ENCODE measurements around the gene TCFL5.

The TCFL5 gene

DNA sequence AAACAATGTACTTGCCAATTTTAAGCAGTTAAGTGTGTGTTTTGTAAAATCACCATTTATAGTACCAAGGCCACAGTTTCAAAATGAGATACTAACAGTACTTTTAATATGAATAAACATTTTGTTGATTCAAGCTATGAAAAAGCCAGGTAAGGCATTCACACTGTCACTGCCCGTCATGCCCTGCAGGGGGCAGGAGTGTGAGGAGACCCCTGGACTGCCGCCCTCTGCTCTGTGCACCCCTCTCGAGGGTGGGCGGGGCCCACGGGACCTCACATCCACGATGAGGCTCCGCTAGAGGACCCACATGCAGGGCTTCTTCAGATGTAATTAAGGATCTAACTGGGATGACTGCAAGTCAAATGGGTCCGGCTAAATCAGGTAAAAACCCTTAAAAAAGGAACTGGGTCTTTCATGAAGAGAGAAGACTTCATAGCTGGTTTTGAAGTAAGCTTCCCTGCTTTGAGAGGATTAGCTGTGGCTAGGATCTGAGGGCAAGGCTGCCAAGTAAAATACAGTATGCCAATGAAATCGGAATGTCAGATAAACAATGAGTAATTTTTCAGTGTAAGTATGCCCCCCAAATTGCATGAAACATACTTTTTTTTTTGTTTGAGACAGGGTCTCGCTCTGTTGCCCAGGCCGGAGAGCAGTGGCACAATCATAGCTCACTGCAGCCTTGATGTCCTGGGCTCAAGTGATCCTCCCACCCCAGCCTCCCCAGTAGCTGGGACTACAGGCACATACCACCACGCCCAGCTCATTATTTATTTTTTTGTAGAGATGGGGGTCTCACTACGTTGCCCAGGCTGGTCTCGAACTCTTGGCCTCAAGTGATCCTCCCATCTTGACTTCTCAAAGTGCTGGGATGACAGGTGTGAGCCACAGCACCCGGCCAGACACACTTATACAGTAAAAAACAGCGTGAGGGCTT lies 46.0 kb upstream of the TCFL5 start:
- H3K79me2 ChIP-seq, result peaks cover 39% of the 10 kb centered on the region
- H3K4me2 ChIP-seq (ENCODE audit: low read length), result no peak overlapping the region
- no peaks in the 10 kb centered on the region for H3K4me1 ChIP-seq
- TF ChIP-seq, protein P1, sequence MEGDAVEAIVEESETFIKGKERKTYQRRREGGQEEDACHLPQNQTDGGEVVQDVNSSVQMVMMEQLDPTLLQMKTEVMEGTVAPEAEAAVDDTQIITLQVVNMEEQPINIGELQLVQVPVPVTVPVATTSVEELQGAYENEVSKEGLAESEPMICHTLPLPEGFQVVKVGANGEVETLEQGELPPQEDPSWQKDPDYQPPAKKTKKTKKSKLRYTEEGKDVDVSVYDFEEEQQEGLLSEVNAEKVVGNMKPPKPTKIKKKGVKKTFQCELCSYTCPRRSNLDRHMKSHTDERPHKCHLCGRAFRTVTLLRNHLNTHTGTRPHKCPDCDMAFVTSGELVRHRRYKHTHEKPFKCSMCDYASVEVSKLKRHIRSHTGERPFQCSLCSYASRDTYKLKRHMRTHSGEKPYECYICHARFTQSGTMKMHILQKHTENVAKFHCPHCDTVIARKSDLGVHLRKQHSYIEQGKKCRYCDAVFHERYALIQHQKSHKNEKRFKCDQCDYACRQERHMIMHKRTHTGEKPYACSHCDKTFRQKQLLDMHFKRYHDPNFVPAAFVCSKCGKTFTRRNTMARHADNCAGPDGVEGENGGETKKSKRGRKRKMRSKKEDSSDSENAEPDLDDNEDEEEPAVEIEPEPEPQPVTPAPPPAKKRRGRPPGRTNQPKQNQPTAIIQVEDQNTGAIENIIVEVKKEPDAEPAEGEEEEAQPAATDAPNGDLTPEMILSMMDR (IDR thresholded peaks at IDR 0.05), result peak; percentile 14
- H3K4me3 ChIP-seq (ENCODE audit: low read depth, low read length), result no peak overlapping the region
- H3K36me3 ChIP-seq (ENCODE audit: control insufficient read depth, insufficient read depth, low read length), result no peaks in the 10 kb centered on the region
- H3K27ac ChIP-seq, result no peak overlapping the region
- H3K27me3 ChIP-seq (ENCODE audit: control insufficient read depth, insufficient read depth, low read length), result no peaks in the 10 kb centered on the region
- H2AFZ ChIP-seq, result no peak overlapping the region
- no peak overlapping the region for H3K9ac ChIP-seq
- H3K9me3 ChIP-seq (ENCODE audit: control insufficient read depth, low read length), result no peaks in the 10 kb centered on the region

DNA sequence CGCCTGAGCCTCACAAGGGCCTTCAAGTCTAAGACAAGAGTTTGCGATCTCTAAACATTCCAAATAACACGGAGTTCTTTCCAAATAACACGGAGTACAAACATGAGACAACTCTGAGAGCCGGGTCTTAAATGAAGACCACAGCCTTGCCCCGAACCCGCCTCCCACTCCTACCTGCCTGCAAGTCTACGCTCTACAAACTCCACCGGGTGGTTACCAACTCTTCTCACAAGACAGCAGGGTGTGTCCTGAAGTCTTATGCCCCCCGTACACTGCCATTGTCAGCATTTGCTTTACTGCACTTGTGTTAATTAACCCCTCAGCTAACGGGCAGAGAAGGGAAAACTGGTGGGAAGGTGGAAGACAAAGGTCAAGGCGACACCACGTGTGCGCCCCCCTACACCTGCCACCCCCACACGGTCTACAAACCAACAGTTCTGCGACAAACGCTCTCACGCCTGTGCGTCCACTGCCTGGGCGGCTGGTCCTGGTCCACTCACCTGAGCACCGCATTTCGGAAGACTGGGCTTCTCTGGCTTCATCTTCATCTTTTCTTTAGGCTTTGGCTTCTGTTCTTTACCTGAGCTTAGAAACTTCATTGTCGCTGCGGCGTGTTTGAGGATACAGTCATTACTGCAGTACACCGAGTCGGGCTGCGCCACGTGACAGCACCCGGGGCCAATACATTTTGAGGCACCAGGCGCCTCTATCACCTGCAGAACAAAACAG lies 45.2 kb upstream of the TCFL5 start:
- no peak overlapping the region for H3K27ac ChIP-seq
- no peaks in the 10 kb centered on the region for H3K36me3 ChIP-seq (ENCODE audit: control insufficient read depth, insufficient read depth, low read length)
- no peaks in the 10 kb centered on the region for H3K27me3 ChIP-seq (ENCODE audit: control insufficient read depth, insufficient read depth, low read length)
- H3K79me2 ChIP-seq, result peaks cover 33% of the 10 kb centered on the region
- no peaks in the 10 kb centered on the region for H3K9me3 ChIP-seq (ENCODE audit: control insufficient read depth, low read length)
- no peaks in the 10 kb centered on the region for H3K4me1 ChIP-seq
- H3K4me2 ChIP-seq (ENCODE audit: low read length), result no peak overlapping the region
- H2AFZ ChIP-seq, result no peak overlapping the region
- H3K9ac ChIP-seq, result no peak overlapping the region
- TF ChIP-seq, protein P1 (IDR thresholded peaks at IDR 0.05), result no peak
- H3K4me3 ChIP-seq (ENCODE audit: low read depth, low read length), result no peak overlapping the region

DNA sequence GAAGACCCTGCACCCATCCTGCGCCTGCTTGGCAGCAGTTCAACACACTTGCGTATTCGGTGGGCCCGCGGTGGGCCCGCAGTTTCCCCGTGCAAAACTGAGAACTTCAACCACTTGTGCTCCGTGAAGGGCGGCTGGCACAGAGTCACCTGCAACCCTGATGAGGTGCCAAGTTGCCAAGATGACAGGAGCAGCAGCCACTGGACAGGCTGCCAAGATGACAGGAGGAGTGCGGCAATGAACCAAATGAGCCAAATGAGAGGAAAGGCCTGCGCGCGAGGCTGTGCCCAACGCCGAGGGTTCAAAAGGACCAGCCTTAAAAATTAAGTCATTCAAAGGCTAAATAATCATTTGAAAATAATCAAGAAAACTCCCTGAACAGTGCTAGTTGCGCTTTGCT lies 44.6 kb upstream of the TCFL5 start:
- Histone ChIP-seq H3K4me3 (ENCODE audit: low read depth, low read length) (no peak overlapping the region), H3K27ac (no peak overlapping the region), H3K9me3 (ENCODE audit: control insufficient read depth, low read length) (no peaks in the 10 kb centered on the region), H3K27me3 (ENCODE audit: control insufficient read depth, insufficient read depth, low read length) (no peaks in the 10 kb centered on the region), H3K9ac (no peak overlapping the region), H2AFZ (no peak overlapping the region), H3K36me3 (ENCODE audit: control insufficient read depth, insufficient read depth, low read length) (no peaks in the 10 kb centered on the region), H3K4me2 (ENCODE audit: low read length) (no peak overlapping the region), H3K4me1 (no peaks in the 10 kb centered on the region), H3K79me2 (peaks cover 27% of the 10 kb centered on the region)
- TF ChIP-seq, protein P1 (IDR thresholded peaks at IDR 0.05), result no peak

DNA sequence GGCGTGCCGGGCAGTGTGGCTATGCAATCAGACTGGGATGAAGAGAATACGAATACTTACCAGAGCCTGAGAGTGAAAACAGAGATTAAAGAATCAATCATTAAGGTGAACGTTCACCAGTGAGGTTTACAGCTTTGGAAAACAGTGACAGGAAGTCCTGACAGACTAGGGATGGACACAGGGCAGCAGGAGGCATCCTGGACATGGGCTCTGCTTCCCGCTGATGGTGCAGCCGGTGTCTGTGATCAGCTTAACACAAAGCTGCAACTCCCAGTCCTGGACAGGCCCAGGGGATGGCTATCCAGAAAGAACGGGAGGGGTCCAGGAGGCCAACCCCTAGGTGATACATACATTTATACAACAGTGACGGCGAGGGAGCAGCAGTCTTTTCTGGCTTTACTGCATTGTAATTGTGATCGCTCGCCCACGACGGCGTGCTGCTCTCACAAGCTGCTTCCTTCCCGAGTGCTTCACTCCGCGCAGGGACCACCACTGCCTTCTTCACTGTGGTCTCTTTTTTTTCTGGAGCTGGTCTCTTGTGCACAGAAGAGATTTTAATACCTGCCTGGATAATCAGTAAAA lies 44.0 kb upstream of the TCFL5 start:
- Histone ChIP-seq H3K27ac (no peak overlapping the region), H3K4me3 (ENCODE audit: low read depth, low read length) (no peak overlapping the region), H3K9me3 (ENCODE audit: control insufficient read depth, low read length) (no peaks in the 10 kb centered on the region), H3K79me2 (peaks cover 22% of the 10 kb centered on the region), H3K9ac (no peak overlapping the region), H3K27me3 (ENCODE audit: control insufficient read depth, insufficient read depth, low read length) (no peaks in the 10 kb centered on the region), H3K4me1 (no peaks in the 10 kb centered on the region), H3K36me3 (ENCODE audit: control insufficient read depth, insufficient read depth, low read length) (no peaks in the 10 kb centered on the region), H3K4me2 (ENCODE audit: low read length) (no peak overlapping the region), H2AFZ (no peak overlapping the region)
- TF ChIP-seq, protein P1 (IDR thresholded peaks at IDR 0.05), result no peak

Measured in parathyroid adenoma (tissue), 2 donors.